NCI-H2107 treated with DMSO at 0.1 percent for 48 hours (cell line): Measurements from ENCODE around the gene CIPC.

Experiments used
- DNase-seq: peaks from one replicate; lab custom pipeline; 2025; ENCODE audit not compliant: unreplicated experiment; lab: John Stamatoyannopoulos, UW

The CIPC gene

GRCh38 chr14:77097700-77098528 is at the start of gene CIPC:
Gene CIPC, plus strand, starts transcription at chr14:77098258. Its CDS starts 7,451 bp downstream, at chr14:77105709.
- peak; percentile 99 for DNase-seq

- DNase-seq: no peak
Observed at GRCh38 chr14:77051116-77051515, 46.9 kb upstream of the CIPC start.

- peak; percentile 77 for DNase-seq
Observed at GRCh38 chr14:77052281-77053044, 45.6 kb upstream of the CIPC start.

GRCh38 chr14:77053046-77053841 is 44.8 kb upstream of the CIPC start:
- peak; percentile 89 for DNase-seq

GRCh38 chr14:77055306-77055705 is 42.8 kb upstream of the CIPC start:
- no peak for DNase-seq

GRCh38 chr14:77055981-77056380 is 42.1 kb upstream of the CIPC start:
- DNase-seq: no peak

- no peak for DNase-seq
Observed at GRCh38 chr14:77058117-77058516, 39.9 kb upstream of the CIPC start.

GRCh38 chr14:77058785-77059184 is 39.3 kb upstream of the CIPC start:
- no peak for DNase-seq

GRCh38 chr14:77059276-77059915 is 38.7 kb upstream of the CIPC start:
- DNase-seq: no peak

- DNase-seq: no peak
Observed at GRCh38 chr14:77061630-77062257, 36.3 kb upstream of the CIPC start.

GRCh38 chr14:77062261-77062660 is 35.8 kb upstream of the CIPC start:
- DNase-seq: no peak

GRCh38 chr14:77063571-77064171 is 34.4 kb upstream of the CIPC start:
- no peak for DNase-seq

- DNase-seq: no peak
Observed at GRCh38 chr14:77064521-77065178, 33.4 kb upstream of the CIPC start.

- DNase-seq: no peak
Observed at GRCh38 chr14:77065851-77066577, 32.0 kb upstream of the CIPC start.

GRCh38 chr14:77066578-77067172 is 31.4 kb upstream of the CIPC start:
- no peak for DNase-seq

- peak; percentile 56 for DNase-seq
Observed at GRCh38 chr14:77067632-77068516, 30.2 kb upstream of the CIPC start.

GRCh38 chr14:77068517-77069200 is 29.4 kb upstream of the CIPC start:
- no peak for DNase-seq
